Activated naive CD4-positive, alpha-beta T cell treated with anti-CD3 and anti-CD28 coated beads, Interleukin-2, amount 50 U/mL, for 16 hours (primary cell): ENCODE results near the gene VTN.

Source experiments
- DNase-seq: peaks from one replicate; pipeline ENCODE4 v3.0.0-alpha.2; 2020

The VTN gene

GRCh38 chr17:28317966-28318758 lies 51.9 kb downstream of the VTN start:
- DNase-seq = no peak
